Stimulated activated CD4-positive, alpha-beta T cell treated with anti-CD3 and anti-CD28 coated beads, TNF-alpha, amount 100 ng/mL, for 1 hour (primary cell): ENCODE data around the gene ZNF580.
A peak's percentile ranks its signal among the peaks of the same experiment; 100 is the strongest.

Source experiments
- DNase-seq, 3 donors: peaks; one replicate each; pipeline ENCODE4 v3.0.0-alpha.2; 2020; ENCODE audit warnings: low read depth in 3 of 3, low spot score in 1 of 3

ZNF580 gene

DNA sequence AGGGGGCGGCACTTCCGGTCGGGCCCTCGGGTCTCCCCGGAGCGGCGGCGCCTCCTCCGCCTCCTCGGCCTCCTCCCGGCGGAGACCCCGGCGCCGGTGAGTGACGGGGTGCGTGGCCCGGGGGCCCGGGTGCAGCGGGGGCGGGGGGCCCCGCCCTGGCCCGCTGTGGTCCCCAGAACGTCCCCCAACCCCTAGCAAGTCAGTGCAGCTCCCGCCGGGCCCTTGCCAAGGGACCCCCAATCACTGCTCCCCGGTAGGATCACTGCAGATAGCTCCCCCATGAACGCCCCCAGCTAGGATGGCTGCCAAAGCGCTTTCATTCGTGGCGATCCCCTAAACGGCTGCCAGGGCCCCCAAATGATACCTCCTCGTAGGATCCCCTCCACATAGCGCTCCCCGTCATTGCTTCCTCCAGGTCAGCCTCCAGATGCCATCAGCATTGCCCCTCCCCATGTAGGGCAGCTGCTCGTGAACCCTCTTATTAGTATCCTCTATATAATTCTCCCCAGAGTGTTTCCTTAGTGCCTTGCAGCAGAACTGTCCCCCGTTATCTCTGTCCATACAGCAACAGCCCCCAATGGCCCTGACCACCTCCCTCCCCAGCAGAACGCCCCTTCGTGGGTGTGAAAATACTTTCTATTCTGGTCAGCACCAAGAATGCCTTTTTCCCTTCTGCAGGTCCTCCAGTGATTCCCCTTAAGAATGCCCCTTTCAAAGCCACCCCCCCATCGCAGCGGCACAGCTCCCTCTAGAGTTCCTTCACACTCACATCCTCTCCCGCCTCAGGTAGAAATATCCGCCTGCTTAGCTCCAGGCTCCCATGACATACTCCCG is 34.9 kb upstream of the ZNF580 start, which contains the start of gene ZNF865:
TSS of gene ZNF865 (plus strand) at position 11 of the 834 bp plus-strand sequence. CDS start 7,972 bp downstream, outside the sequence.
- DNase-seq: peak in 2 of 3 donors; percentile 36 to 45

DNA sequence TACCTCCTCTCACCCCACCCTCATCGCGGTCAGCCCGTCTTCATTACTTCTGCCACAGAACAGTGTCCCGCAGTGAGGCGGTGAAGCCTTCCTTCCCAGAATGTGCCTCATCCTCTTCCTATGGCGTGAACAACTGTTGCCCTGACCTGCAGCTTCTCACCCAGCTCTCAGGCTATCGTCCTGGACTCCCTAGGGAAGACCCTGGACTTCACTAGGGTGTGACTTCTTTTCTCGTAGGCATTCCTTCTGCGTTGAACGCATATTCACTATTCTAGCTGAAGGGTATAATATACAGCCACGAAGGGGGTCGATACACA is 34.4 kb upstream of the ZNF580 start:
- no peak for DNase-seq

DNA sequence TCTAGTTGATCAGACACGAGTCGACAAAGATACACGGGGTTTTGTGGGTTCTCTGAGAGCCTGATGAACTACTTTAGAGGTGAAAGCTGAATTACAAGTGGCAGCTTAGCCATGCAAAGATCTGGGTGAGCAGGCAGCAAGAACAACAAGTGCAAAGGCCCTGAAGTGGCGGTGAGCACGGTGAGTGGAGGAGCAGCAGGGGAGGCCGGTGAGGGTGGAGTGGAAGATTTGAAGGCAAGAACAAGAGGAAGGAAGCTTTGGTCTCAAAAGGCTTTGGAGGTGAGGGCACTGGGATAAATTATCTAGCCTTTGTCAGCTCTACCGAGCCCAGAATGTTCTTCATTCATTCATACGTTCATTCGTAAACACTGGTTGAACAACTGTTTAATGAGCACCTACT is 34.0 kb upstream of the ZNF580 start:
- DNase-seq: no peak

DNA sequence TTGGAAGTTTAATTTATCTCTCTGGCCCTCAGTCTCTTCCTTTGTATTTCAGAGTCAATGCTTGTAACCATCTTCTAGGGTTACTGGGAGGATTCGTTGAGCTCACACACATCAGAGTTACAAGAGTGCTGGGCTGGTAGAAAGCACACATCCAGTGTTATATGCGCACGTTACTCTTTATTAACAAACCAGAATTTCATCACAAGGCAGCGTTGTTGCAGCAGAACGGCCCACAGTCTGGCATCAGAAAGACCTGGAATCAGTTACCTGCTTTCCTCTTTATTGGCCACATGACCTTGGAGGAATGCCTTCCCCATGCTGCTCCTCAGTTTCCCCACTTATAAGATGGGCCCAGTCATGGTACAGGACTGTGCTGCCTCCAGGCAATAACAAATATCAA is 31.5 kb upstream of the ZNF580 start:
- DNase-seq: no peak

DNA sequence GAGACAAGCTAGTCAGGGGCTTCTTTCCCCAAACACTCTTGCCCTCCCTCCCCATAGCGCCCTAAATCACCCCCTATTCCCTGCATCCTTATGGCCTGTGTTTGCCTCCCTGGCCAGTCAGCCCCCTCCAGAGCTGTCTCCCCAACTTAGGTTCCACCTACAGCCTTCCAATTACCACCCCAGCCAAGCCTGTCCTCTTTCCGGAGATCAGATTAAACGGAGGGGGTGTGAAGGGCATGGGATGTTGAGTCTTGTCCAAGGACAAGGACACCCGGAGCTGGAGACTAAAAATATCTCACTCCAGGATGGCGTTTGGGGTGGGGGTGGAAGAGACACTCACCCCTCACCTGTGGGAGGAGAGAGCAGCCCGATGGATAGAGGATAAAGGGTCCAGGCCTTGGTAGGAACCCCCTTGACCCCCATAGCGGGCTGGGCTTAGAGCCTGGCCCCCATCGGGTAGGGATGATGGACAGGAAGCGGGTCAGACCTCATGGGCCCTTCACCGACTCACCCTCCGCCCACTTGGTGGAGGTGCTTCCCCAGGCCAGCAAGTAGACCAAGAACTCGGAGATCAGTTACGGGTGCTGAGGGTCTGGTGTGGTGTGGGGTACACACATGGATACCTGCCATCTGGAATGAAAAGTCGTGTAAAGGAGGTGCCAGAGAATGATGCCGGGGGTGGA is 29.4 kb upstream of the ZNF580 start:
- DNase-seq: no peak

DNA sequence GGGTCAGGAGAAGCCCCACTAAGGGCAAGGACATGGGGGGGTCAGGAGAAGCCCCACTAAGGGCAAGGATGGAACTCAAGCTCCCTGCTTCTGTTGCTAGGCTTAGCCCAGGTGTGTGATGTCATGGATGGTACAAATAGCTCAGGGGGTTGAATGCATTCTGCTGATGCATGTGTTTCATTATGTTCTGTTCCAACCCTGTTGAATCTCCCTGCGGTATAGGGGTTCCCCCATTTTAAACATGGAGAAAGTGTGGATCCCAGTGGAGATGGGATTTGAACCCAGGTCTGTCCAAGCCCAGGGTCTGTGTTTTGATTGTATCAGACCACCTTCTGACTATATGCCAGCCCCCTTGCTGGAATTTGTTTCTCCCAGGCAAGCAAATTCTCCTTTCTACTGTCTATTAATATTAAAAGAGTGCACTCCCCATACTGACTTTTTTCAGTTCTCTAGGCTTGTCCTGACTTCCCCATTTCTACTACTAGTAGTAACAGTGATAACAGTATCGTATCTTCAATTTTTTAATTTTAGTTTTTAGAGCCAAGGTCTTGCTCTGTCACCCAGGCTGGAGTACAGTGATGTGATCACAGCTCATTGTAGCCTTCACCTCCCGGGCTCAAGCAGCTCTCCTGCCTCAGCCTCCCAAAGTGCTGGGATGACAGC is 28.7 kb upstream of the ZNF580 start:
- no peak for DNase-seq

DNA sequence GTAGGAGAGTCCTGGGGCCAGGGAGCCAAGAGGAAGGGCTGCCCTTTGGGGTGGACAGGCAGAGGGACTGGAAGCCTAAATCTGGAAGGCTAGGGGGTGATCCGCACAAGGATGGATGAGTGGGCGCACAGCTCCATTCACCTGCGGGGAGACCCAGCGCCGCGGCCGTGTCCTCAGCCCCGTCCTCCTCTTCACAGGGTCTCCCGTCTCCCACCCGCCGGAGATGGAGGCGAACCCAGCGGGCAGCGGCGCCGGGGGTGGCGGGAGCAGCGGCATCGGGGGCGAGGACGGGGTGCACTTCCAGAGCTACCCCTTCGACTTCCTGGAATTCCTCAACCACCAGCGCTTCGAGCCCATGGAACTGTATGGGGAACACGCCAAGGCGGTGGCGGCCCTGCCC is 27.4 kb upstream of the ZNF580 start:
- DNase-seq: no peak

DNA sequence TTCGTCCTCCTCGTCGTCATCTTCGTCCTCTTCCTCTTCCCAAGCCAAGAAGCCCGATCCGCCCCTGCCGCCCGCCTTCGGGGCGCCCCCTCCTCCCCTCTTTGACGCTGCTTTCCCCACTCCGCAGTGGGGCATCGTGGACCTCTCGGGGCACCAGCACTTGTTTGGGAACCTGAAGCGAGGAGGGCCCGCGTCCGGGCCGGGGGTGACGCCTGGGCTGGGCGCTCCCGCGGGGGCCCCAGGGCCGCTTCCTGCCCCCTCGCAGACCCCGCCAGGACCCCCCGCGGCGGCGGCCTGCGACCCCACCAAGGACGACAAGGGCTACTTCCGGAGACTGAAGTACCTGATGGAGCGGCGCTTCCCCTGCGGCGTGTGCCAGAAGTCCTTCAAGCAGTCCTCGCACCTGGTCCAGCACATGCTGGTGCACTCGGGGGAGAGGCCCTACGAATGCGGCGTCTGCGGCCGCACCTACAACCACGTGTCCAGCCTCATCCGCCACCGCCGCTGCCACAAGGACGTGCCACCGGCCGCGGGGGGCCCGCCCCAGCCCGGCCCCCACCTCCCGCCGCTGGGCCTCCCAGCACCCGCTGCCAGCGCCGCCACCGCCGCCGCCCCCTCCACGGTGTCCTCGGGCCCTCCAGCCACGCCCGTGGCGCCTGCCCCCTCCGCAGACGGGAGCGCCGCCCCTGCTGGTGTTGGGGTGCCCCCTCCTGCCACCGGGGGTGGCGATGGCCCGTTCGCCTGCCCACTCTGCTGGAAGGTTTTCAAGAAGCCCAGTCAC is 26.7 kb upstream of the ZNF580 start:
- DNase-seq: no peak

DNA sequence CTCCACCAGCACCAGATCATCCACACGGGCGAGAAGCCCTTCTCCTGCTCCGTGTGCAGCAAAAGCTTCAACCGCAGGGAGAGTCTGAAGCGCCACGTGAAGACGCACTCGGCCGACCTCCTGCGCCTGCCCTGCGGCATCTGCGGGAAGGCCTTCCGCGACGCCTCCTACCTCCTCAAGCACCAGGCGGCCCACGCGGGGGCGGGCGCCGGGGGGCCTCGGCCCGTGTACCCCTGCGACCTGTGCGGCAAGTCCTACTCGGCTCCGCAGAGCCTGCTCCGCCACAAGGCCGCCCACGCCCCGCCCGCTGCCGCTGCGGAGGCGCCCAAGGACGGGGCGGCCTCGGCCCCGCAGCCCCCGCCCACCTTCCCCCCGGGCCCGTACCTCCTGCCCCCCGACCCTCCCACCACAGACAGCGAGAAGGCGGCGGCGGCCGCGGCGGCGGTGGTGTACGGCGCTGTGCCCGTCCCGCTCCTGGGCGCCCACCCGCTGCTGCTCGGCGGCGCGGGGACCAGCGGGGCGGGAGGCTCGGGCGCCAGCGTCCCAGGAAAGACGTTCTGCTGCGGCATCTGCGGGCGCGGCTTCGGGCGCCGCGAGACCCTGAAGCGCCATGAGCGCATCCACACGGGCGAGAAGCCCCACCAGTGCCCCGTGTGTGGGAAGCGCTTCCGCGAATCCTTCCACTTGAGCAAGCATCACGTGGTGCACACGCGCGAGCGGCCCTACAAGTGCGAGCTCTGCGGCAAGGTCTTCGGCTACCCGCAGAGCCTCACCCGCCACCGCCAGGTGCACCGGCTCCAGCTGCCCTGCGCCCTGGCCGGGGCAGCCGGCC is 25.9 kb upstream of the ZNF580 start:
- DNase-seq: no peak

DNA sequence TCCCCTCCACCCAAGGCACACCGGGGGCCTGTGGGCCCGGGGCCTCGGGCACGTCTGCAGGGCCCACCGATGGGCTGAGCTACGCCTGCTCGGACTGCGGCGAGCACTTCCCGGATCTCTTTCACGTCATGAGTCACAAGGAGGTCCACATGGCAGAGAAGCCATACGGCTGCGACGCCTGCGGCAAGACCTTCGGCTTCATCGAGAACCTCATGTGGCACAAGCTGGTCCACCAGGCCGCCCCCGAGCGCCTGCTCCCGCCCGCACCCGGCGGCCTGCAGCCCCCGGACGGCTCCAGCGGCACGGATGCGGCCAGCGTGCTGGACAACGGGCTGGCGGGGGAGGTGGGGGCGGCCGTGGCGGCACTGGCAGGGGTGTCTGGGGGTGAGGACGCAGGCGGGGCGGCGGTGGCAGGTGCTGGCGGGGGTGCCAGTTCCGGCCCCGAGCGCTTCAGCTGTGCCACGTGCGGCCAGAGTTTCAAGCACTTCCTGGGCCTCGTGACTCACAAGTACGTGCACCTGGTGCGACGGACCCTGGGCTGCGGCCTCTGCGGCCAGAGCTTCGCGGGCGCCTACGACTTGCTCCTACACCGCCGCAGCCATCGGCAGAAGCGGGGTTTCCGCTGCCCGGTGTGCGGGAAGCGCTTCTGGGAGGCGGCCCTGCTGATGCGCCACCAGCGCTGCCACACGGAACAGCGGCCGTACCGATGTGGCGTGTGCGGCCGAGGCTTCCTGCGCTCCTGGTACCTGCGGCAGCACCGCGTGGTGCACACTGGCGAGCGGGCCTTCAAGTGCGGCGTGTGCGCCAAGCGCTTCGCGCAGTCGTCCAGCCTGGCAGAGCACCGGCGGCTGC is 25.0 kb upstream of the ZNF580 start:
- DNase-seq: no peak

DNA sequence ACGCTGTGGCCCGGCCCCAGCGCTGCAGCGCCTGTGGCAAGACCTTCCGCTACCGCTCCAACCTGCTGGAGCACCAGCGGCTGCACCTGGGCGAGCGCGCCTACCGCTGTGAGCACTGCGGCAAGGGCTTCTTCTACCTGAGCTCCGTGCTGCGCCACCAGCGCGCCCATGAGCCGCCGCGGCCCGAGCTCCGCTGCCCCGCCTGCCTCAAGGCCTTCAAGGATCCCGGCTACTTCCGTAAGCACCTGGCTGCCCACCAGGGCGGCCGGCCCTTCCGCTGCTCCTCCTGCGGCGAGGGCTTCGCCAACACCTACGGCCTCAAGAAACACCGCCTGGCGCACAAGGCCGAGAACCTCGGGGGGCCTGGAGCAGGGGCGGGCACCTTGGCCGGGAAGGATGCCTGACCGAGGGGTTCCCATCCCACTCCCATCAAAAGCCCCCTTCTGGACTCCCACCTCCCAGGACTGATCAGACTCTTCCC is 24.4 kb upstream of the ZNF580 start:
- DNase-seq: no peak

DNA sequence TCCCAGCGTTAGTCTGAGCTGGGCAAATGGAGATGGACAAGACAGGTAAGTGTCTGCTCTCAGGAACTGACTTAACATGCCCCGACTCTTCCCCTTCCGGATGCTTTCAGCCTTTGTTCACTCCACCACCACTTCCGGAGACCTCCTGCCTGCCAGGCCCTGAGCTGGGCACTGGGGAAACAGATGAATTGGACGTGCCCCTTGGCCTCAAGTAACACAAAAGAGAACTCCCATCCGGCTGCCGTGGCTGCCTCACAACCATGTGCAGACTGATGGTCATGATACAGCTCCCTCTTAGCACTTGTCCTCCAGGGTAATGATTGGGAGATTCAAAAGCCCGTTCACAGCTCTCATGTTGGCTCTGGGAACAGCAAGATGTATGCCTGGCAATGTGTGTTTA is 23.4 kb upstream of the ZNF580 start:
- no peak for DNase-seq

DNA sequence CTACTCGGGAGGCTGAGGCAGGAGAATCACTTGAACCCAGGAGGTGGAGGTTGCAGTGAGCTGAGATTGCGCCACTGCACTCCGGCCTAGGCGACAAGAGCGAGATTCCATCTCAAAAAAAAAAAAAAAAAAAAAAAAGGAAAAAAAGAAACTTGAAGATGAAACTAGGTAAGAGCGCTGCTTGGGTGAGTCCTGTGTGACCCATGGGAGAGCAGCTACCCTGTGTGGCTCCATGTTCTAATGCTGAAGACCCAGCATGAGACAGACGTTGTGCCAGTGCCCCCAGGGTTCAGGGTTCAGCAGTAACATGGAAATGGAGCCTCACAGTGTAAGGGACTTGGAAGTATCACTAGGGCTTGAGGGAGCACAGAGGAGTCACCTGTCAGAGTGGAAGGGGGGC is 22.4 kb upstream of the ZNF580 start:
- DNase-seq: no peak

DNA sequence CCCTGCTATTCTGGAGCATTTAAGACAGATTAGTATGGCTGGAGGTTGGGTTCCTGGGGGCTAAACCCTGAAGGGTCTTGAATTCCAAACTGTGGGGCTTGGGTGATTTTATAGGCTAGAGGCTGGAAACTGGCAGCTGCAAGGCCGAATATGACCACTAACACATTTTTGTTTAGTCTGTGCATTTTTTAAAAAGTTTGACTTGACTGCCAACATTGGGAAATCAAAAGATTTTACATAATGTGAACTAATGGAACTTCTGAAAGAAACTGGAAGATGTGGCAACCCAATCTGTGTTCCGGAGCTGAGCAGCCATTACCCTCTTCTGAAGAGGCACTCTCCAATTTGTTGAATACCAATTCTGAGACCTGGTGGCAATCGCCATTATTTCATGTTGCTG is 21.5 kb upstream of the ZNF580 start:
- no peak for DNase-seq

DNA sequence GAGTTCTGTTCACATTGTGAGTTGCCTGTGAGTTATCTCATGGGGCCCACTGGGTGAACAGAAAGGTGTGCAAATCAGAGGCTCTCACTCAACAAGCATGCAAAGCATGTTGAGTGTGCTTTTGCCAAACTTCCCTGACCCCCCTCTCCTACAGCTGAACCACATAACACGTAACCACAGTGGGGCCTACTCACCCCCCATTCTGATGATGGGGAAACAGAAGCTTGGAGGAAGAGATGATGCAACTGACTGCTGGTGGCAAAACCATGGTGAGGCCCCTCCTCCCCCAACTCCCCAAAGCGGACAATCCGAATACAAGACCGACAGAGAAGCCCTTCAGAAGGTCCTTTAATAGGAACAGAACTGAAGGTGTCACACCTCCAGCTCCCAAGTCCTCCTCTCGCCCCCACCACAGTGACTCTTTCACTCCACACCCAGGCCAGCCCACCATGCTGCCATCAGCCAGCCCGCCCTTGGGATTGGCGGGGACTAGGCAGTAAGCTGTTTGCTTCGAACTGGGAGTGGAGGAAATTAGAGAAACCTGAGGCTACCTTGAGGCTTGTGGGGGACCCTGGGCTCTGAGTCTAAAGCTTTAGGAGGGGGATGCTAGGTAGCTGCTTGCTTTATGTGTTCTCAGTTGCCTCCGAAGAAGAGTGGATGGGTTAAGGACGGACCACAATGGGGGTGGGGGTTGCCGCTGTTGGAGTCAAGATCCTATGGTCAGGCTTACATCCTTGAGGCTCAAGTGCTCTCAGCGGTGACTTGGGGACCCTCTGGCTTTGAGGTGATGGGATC is 20.2 kb upstream of the ZNF580 start:
- DNase-seq: no peak

DNA sequence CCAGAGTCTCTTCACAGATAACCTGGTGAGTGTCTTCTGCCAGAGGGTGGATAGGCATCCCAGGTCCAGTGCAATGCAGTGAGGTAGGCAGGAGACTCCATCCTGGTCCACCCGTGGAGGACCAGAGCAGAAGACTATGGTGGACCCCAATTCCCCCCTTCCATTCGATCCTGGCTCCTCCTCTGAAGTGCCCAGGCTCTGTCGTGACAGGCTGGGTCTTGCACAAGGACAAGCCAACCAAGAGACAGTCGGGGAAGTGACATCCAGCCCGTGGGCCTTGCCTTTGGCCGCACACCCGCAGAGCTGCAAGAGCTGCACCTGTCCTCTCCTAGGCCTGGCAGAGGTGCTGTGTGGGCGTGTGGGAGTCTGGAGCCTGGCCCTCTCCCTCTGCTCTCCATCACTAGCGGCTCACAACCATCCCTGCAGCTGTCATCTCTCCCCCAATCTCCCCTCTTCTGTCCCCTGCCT is 19.6 kb upstream of the ZNF580 start:
- no peak for DNase-seq

DNA sequence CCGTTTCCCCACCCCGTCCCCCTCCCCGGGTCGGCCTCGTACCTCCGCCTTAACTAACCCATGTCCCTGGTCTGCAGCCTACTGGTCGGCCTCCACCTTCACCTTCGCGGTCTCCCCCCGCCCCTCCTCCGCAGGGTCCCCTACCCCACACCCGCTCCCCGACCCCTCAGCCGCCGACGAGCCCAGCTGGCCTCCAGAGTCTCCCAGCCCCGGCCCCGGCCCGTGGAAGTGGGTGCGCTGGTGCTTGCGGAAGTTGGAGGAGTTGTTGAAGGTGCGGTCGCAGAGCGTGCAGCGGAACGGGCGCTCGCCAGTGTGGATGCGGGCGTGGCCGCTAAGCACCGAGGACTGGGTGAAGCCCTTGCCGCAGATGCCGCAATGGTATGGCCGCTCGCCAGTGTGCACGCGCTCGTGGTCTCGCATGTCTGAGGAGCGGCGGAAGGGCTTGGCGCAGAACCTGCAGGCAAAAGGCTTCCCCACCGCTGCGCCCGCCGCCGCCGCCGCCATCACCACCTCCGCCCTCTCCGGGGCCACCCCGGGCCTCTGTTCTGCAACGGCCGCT is 19.1 kb upstream of the ZNF580 start:
- DNase-seq: no peak

DNA sequence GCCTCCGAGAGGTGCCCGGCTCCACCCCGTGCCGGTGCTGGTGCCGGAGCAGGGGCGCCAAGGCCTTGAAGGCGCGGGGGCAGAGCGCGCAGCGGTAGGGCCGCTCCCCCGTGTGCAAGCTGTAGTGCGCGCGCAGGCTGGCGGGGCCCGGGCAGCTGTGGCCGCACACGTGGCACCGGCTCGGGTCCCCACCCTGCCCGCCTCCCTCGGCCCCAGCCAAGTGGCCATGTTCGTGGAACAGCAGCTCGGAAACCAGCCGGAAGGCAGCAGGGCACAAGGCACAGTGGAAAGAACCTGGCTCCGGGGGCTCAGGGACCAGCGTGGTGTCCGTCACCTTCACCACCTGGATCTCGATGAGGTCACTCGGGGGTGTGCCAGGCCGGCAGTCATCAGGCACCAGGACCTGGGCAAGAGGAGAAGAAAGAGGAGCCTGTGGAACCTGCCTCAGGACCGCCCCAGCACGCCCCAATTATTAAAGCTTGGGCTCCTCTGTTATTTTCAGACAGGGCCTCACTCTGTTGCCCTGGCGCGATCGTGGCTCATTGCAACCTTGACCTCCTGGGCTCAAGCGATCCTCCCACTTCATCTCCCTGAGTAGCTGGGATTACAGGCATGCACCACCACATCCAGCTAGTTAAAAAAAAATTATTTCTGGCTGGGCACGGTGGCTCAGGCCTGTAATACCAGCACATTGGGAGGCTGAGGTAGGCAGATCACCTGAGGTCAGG is 18.4 kb upstream of the ZNF580 start:
- DNase-seq: no peak
